ENCODE measurements around the gene PAQR8. TPM values are rescaled to one million over a fixed set of nuclear protein-coding genes. Genes with fewer than 3 reads are reported as not detected.

Gene PAQR8
- total RNA-seq, 1 experiment from 2014 or later: 0.44 TPM

DNA sequence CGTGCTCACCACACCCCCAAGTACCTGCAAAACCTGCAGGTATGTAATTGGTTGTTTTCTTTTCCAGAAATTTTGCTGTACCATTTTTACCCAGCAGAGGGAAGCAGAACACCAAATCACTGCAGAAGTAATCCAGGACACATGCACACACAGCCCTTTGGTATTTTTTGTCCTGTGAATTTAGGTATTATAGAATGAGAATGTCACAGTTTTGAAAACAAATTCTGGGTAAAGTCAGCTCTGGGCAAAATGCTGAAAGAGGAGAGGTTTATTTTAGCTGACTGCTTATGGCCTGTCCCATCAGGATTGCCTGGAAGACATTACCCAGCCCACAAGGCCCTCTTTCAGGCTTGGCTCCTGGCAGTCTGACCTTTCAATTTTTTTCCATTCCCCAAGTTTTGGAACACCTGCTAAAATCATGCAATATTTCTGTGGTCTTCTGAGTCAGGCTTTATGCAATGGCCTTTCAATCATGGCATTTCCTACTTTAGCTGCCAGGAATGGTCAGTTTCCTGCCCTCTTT is 54.7 kb downstream of the PAQR8 start:
- Histone ChIP-seq H3K4me1 (ENCODE audit: insufficient read depth, low read length) (peaks cover 40% of the 10 kb centered on the region), H3K36me3 (ENCODE audit: low read depth, low read length) (no peaks in the 10 kb centered on the region), H3K4me3 (ENCODE audit: low read length) (peak overlapping the region; percentile 26; the same call in 1 of the 2 replicates), H3K9me2 (replicated peaks; ENCODE audit: low read length) (no peaks in the 10 kb centered on the region), H3K79me2 (ENCODE audit: low read length) (peaks cover 8% of the 10 kb centered on the region), H3F3A (ENCODE audit: low read length, unreplicated experiment) (no peaks in the 10 kb centered on the region), H3K4me2 (ENCODE audit: low read length) (peak overlapping the region; percentile 52), H3K27me3 (ENCODE audit: low read length) (no peaks in the 10 kb centered on the region), H3K27ac (ENCODE audit: low read length) (peak overlapping the region; percentile 46; the same call in 1 of the 2 replicates), H4K20me1 (ENCODE audit: low read length) (no peaks in the 10 kb centered on the region), H3K9ac (ENCODE audit: low read length) (no peak overlapping the region), H2AFZ (ENCODE audit: low read length) (no peak overlapping the region), H3K9me3 (ENCODE audit: low read length) (no peaks in the 10 kb centered on the region)
- intact Hi-C loops (cut with micrococcal nuclease): loop anchor here (1.0 to 2.0 kb wide), 4 partner anchors 88 to 247 kb away; no protein-coding TSS in a partner anchor
- no TSS peak for BruUV-seq (replicated peaks)
- peak; percentile 91 for TF ChIP-seq CTCF (conservative IDR thresholded peaks at IDR 0.05; ENCODE audit: low read depth, low read length)
- TF ChIP-seq EZH2 (IDR thresholded peaks at IDR 0.05; ENCODE audit: low read length, unreplicated experiment): no peak
- no peak for TF ChIP-seq EZH2phosphoT487 (IDR thresholded peaks at IDR 0.05; ENCODE audit: borderline replicate concordance, low read length)
- DNase-seq: peak; percentile 90
- CTCF ChIA-PET: interaction anchor here (0.5 kb wide), 1 partner anchor 9 kb away, joined by 8 read pairs; no protein-coding TSS in a partner anchor
- ATAC-seq: peak; percentile 9; the same call in 1 of the 2 replicates
- POLR2A ChIA-PET (ENCODE audit: unreplicated experiment): no interaction called here

- DNase-seq: peak; percentile 60
- no peaks in the 10 kb centered on the region for H3K27me3 ChIP-seq (ENCODE audit: low read length)
- H3K4me2 ChIP-seq (ENCODE audit: low read length): peak overlapping the region; percentile 36; the same call in 1 of the 2 replicates
- TF ChIP-seq CTCF (conservative IDR thresholded peaks at IDR 0.05; ENCODE audit: low read depth, low read length) (no peak), EZH2 (IDR thresholded peaks at IDR 0.05; ENCODE audit: low read length, unreplicated experiment) (no peak), EZH2phosphoT487 (IDR thresholded peaks at IDR 0.05; ENCODE audit: borderline replicate concordance, low read length) (no peak)
- H3F3A ChIP-seq (ENCODE audit: low read length, unreplicated experiment): no peaks in the 10 kb centered on the region
- peaks cover 13% of the 10 kb centered on the region for H3K79me2 ChIP-seq (ENCODE audit: low read length)
- no peak for ATAC-seq
- intact Hi-C loops (cut with micrococcal nuclease): loop anchor here (2.0 kb wide), 1 partner anchor 173 kb away; no protein-coding TSS in a partner anchor
- H3K9ac ChIP-seq (ENCODE audit: low read length): no peak overlapping the region
- H3K9me2 ChIP-seq (replicated peaks; ENCODE audit: low read length): no peaks in the 10 kb centered on the region
- peak overlapping the region; percentile 46 for H3K27ac ChIP-seq (ENCODE audit: low read length)
- no peaks in the 10 kb centered on the region for H3K9me3 ChIP-seq (ENCODE audit: low read length)
- POLR2A ChIA-PET (ENCODE audit: unreplicated experiment): no interaction called here
- H3K36me3 ChIP-seq (ENCODE audit: low read depth, low read length): no peaks in the 10 kb centered on the region
- BruUV-seq (replicated peaks): no TSS peak
- no peak overlapping the region for H3K4me3 ChIP-seq (ENCODE audit: low read length)
- H3K4me1 ChIP-seq (ENCODE audit: insufficient read depth, low read length): peaks cover 41% of the 10 kb centered on the region
- no peaks in the 10 kb centered on the region for H4K20me1 ChIP-seq (ENCODE audit: low read length)
- no peak overlapping the region for H2AFZ ChIP-seq (ENCODE audit: low read length)
- CTCF ChIA-PET: interaction anchor here (0.6 kb wide), 1 partner anchor 252 kb away, joined by 3 read pairs; no protein-coding TSS in a partner anchor
Measured at GRCh38 chr6:52417675-52418111, 55.7 kb downstream of the PAQR8 start.

GRCh38 chr6:52418606-52419005 is 56.7 kb downstream of the PAQR8 start:
- Histone ChIP-seq H3F3A (ENCODE audit: low read length, unreplicated experiment) (no peaks in the 10 kb centered on the region), H3K27me3 (ENCODE audit: low read length) (no peaks in the 10 kb centered on the region), H3K36me3 (ENCODE audit: low read depth, low read length) (no peaks in the 10 kb centered on the region), H3K4me3 (ENCODE audit: low read length) (no peak overlapping the region), H3K4me2 (ENCODE audit: low read length) (no peak overlapping the region), H3K4me1 (ENCODE audit: insufficient read depth, low read length) (peaks cover 48% of the 10 kb centered on the region), H2AFZ (ENCODE audit: low read length) (no peak overlapping the region), H3K9ac (ENCODE audit: low read length) (no peak overlapping the region), H4K20me1 (ENCODE audit: low read length) (no peaks in the 10 kb centered on the region), H3K27ac (ENCODE audit: low read length) (no peak overlapping the region), H3K79me2 (ENCODE audit: low read length) (peaks cover 13% of the 10 kb centered on the region), H3K9me2 (replicated peaks; ENCODE audit: low read length) (no peaks in the 10 kb centered on the region), H3K9me3 (ENCODE audit: low read length) (no peaks in the 10 kb centered on the region)
- intact Hi-C loops (cut with micrococcal nuclease): no loop called here
- POLR2A ChIA-PET (ENCODE audit: unreplicated experiment): no interaction called here
- CTCF ChIA-PET: interaction anchor here (0.6 kb wide), 1 partner anchor 304 kb away, joined by 4 read pairs; no protein-coding TSS in a partner anchor
- no peak for DNase-seq
- no TSS peak for BruUV-seq (replicated peaks)
- TF ChIP-seq EZH2 (IDR thresholded peaks at IDR 0.05; ENCODE audit: low read length, unreplicated experiment) (no peak), EZH2phosphoT487 (IDR thresholded peaks at IDR 0.05; ENCODE audit: borderline replicate concordance, low read length) (no peak), CTCF (conservative IDR thresholded peaks at IDR 0.05; ENCODE audit: low read depth, low read length) (no peak)
- ATAC-seq: no peak

Data from PC-3 (cell line).